ENCODE measurements around the gene STK39.

The STK39 gene

GRCh38 chr2:167941604-167942003 lies 305.8 kb downstream of the STK39 start:
- WGBS (ENCODE audit: extremely low coverage, insufficient coverage, low lambda C conversion rate) = 100% methylated on average over 1 of the region's 9 CpGs
- Histone ChIP-seq H4K5ac (ENCODE audit: low read length) (no peak overlapping the region), H3K56ac (ENCODE audit: low read length) (no peak overlapping the region), H3K79me2 (ENCODE audit: control insufficient read depth, insufficient read depth, low read length) (no peaks in the 10 kb centered on the region), H3K23ac (ENCODE audit: low read length) (no peak overlapping the region), H3K9ac (ENCODE audit: low read length) (no peak overlapping the region), H2BK120ac (ENCODE audit: low read depth, low read length) (no peak overlapping the region), H3K27ac (ENCODE audit: low read depth, low read length) (no peak overlapping the region), H3K36me3 (ENCODE audit: control insufficient read depth, insufficient read depth, low read length) (no peaks in the 10 kb centered on the region), H2BK5ac (ENCODE audit: low read length) (no peak overlapping the region), H3K4me3 (ENCODE audit: low read length) (no peak overlapping the region), H3K4ac (ENCODE audit: low read depth, low read length) (no peak overlapping the region), H3K18ac (ENCODE audit: low read length) (no peak overlapping the region), H2BK15ac (replicated peaks; ENCODE audit: low read depth) (no peak overlapping the region), H4K8ac (ENCODE audit: low read depth, low read length) (no peak overlapping the region), H3K4me1 (ENCODE audit: control insufficient read depth, low read depth, low read length) (no peaks in the 10 kb centered on the region), H3K27me3 (ENCODE audit: insufficient read depth, low read length, poor library complexity) (no peaks in the 10 kb centered on the region), H3K4me2 (ENCODE audit: low read length) (no peak overlapping the region), H3K79me1 (ENCODE audit: low read length) (no peaks in the 10 kb centered on the region), H2AK5ac (ENCODE audit: low read length) (no peak overlapping the region)
- DNase-seq = no peak

- Histone ChIP-seq H3K23ac (ENCODE audit: low read length) (no peak overlapping the region), H3K4ac (ENCODE audit: low read depth, low read length) (no peak overlapping the region), H3K79me1 (ENCODE audit: low read length) (no peaks in the 10 kb centered on the region), H3K18ac (ENCODE audit: low read length) (no peak overlapping the region), H2BK15ac (replicated peaks; ENCODE audit: low read depth) (no peak overlapping the region), H4K5ac (ENCODE audit: low read length) (no peak overlapping the region), H3K27ac (ENCODE audit: low read depth, low read length) (no peak overlapping the region), H3K56ac (ENCODE audit: low read length) (no peak overlapping the region), H2BK5ac (ENCODE audit: low read length) (no peak overlapping the region), H3K4me1 (ENCODE audit: control insufficient read depth, low read depth, low read length) (no peaks in the 10 kb centered on the region), H3K79me2 (ENCODE audit: control insufficient read depth, insufficient read depth, low read length) (no peaks in the 10 kb centered on the region), H3K4me2 (ENCODE audit: low read length) (no peak overlapping the region), H3K27me3 (ENCODE audit: insufficient read depth, low read length, poor library complexity) (no peaks in the 10 kb centered on the region), H3K9ac (ENCODE audit: low read length) (no peak overlapping the region), H3K36me3 (ENCODE audit: control insufficient read depth, insufficient read depth, low read length) (no peaks in the 10 kb centered on the region), H2BK120ac (ENCODE audit: low read depth, low read length) (no peak overlapping the region), H2AK5ac (ENCODE audit: low read length) (no peak overlapping the region), H3K4me3 (ENCODE audit: low read length) (no peak overlapping the region), H4K8ac (ENCODE audit: low read depth, low read length) (no peak overlapping the region)
- DNase-seq = no peak
- no CpG with 5 or more reads among the region's 11 CpGs for WGBS (ENCODE audit: extremely low coverage, insufficient coverage, low lambda C conversion rate)
Measured at GRCh38 chr2:167940734-167941507, 306.5 kb downstream of the STK39 start.

- Histone ChIP-seq H3K79me1 (ENCODE audit: low read length) (no peaks in the 10 kb centered on the region), H3K4me3 (ENCODE audit: low read length) (no peak overlapping the region), H4K8ac (ENCODE audit: low read depth, low read length) (no peak overlapping the region), H3K23ac (ENCODE audit: low read length) (no peak overlapping the region), H2BK5ac (ENCODE audit: low read length) (no peak overlapping the region), H3K27ac (ENCODE audit: low read depth, low read length) (no peak overlapping the region), H4K5ac (ENCODE audit: low read length) (no peak overlapping the region), H2BK120ac (ENCODE audit: low read depth, low read length) (no peak overlapping the region), H3K9ac (ENCODE audit: low read length) (no peak overlapping the region), H2AK5ac (ENCODE audit: low read length) (no peak overlapping the region), H3K36me3 (ENCODE audit: control insufficient read depth, insufficient read depth, low read length) (no peaks in the 10 kb centered on the region), H3K4ac (ENCODE audit: low read depth, low read length) (no peak overlapping the region), H3K18ac (ENCODE audit: low read length) (no peak overlapping the region), H3K4me1 (ENCODE audit: control insufficient read depth, low read depth, low read length) (no peaks in the 10 kb centered on the region), H2BK15ac (replicated peaks; ENCODE audit: low read depth) (no peak overlapping the region), H3K79me2 (ENCODE audit: control insufficient read depth, insufficient read depth, low read length) (no peaks in the 10 kb centered on the region), H3K4me2 (ENCODE audit: low read length) (no peak overlapping the region), H3K56ac (ENCODE audit: low read length) (no peak overlapping the region), H3K27me3 (ENCODE audit: insufficient read depth, low read length, poor library complexity) (no peaks in the 10 kb centered on the region)
- DNase-seq = no peak
- WGBS (ENCODE audit: extremely low coverage, insufficient coverage, low lambda C conversion rate) = no CpG with 5 or more reads among the region's 3 CpGs
Measured at GRCh38 chr2:167940346-167940725, 307.1 kb downstream of the STK39 start.

GRCh38 chr2:167939514-167940345 lies 307.7 kb downstream of the STK39 start:
- no peak overlapping the region for H2BK15ac ChIP-seq (replicated peaks; ENCODE audit: low read depth)
- WGBS (ENCODE audit: extremely low coverage, insufficient coverage, low lambda C conversion rate) = no CpG with 5 or more reads among the region's 5 CpGs
- H3K79me1 ChIP-seq (ENCODE audit: low read length) = no peaks in the 10 kb centered on the region
- H3K4me1 ChIP-seq (ENCODE audit: control insufficient read depth, low read depth, low read length) = no peaks in the 10 kb centered on the region
- no peak overlapping the region for H3K23ac ChIP-seq (ENCODE audit: low read length)
- H3K18ac ChIP-seq (ENCODE audit: low read length) = no peak overlapping the region
- H3K9ac ChIP-seq (ENCODE audit: low read length) = no peak overlapping the region
- H3K27ac ChIP-seq (ENCODE audit: low read depth, low read length) = no peak overlapping the region
- no peaks in the 10 kb centered on the region for H3K36me3 ChIP-seq (ENCODE audit: control insufficient read depth, insufficient read depth, low read length)
- no peaks in the 10 kb centered on the region for H3K27me3 ChIP-seq (ENCODE audit: insufficient read depth, low read length, poor library complexity)
- no peak overlapping the region for H4K8ac ChIP-seq (ENCODE audit: low read depth, low read length)
- no peak overlapping the region for H3K4ac ChIP-seq (ENCODE audit: low read depth, low read length)
- H3K4me3 ChIP-seq (ENCODE audit: low read length) = no peak overlapping the region
- no peak overlapping the region for H3K4me2 ChIP-seq (ENCODE audit: low read length)
- no peak overlapping the region for H3K56ac ChIP-seq (ENCODE audit: low read length)
- H4K5ac ChIP-seq (ENCODE audit: low read length) = no peak overlapping the region
- H2AK5ac ChIP-seq (ENCODE audit: low read length) = no peak overlapping the region
- no peak for DNase-seq
- no peaks in the 10 kb centered on the region for H3K79me2 ChIP-seq (ENCODE audit: control insufficient read depth, insufficient read depth, low read length)
- H2BK5ac ChIP-seq (ENCODE audit: low read length) = no peak overlapping the region
- H2BK120ac ChIP-seq (ENCODE audit: low read depth, low read length) = no peak overlapping the region

GRCh38 chr2:167937403-167937802 lies 310.0 kb downstream of the STK39 start:
- Histone ChIP-seq H4K8ac (ENCODE audit: low read depth, low read length) (no peak overlapping the region), H2BK120ac (ENCODE audit: low read depth, low read length) (no peak overlapping the region), H2BK5ac (ENCODE audit: low read length) (no peak overlapping the region), H3K79me1 (ENCODE audit: low read length) (no peaks in the 10 kb centered on the region), H3K4me3 (ENCODE audit: low read length) (no peak overlapping the region), H3K56ac (ENCODE audit: low read length) (no peak overlapping the region), H3K4me1 (ENCODE audit: control insufficient read depth, low read depth, low read length) (no peaks in the 10 kb centered on the region), H3K36me3 (ENCODE audit: control insufficient read depth, insufficient read depth, low read length) (no peaks in the 10 kb centered on the region), H3K4me2 (ENCODE audit: low read length) (no peak overlapping the region), H2BK15ac (replicated peaks; ENCODE audit: low read depth) (no peak overlapping the region), H3K79me2 (ENCODE audit: control insufficient read depth, insufficient read depth, low read length) (no peaks in the 10 kb centered on the region), H3K9ac (ENCODE audit: low read length) (no peak overlapping the region), H4K5ac (ENCODE audit: low read length) (no peak overlapping the region), H3K23ac (ENCODE audit: low read length) (no peak overlapping the region), H3K27me3 (ENCODE audit: insufficient read depth, low read length, poor library complexity) (no peaks in the 10 kb centered on the region), H3K27ac (ENCODE audit: low read depth, low read length) (no peak overlapping the region), H3K18ac (ENCODE audit: low read length) (no peak overlapping the region), H3K4ac (ENCODE audit: low read depth, low read length) (no peak overlapping the region), H2AK5ac (ENCODE audit: low read length) (no peak overlapping the region)
- no CpG with 5 or more reads among the region's 1 CpG for WGBS (ENCODE audit: extremely low coverage, insufficient coverage, low lambda C conversion rate)
- DNase-seq = no peak
